HG02798 (cell line): ENCODE measurements around the gene AMBRA1.

Source experiments
- ATAC-seq: cut with Tn5 transposase; IDR thresholded peaks from one replicate; pipeline ENCODE4 v1.9.1; 2021; ENCODE audit warnings: mild to moderate bottlenecking; ENCODE audit not compliant: unreplicated experiment, poor library complexity

The AMBRA1 gene

GRCh38 chr11:46413760-46414465 lies 179.9 kb downstream of the AMBRA1 start:
- no peak for ATAC-seq

- ATAC-seq: no peak
These were observed 183.8 kb downstream of the AMBRA1 start for GRCh38 chr11:46410021-46410420.

DNA sequence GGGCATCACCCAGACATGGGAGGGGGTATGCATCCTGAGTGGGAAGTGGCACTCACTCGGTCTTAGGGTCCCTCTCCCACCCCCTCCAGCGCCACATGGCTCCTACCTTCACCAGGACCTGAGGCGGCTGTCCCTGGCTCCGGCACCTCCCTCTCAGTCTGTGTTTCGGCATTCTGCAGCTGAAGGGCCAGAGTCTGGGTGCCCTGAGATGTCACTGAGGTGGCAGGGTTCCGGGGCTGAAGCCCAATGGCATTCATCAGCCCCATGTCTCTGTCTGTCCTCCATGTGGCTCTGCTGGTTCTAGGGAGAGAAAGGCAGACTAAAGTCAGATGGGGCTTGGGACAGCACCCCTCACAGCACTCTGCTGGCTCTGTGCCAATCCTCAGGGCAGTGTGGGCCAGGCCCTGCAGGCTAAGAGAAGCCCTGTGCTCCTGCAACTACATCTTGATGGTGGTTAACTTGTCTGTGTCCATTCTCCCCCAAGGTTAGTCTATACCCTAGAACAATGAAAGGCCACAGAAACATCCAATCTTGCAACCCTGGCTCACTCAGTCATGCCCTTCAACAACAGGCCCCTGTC lies 185.3 kb downstream of the AMBRA1 start:
- ATAC-seq: no peak

DNA sequence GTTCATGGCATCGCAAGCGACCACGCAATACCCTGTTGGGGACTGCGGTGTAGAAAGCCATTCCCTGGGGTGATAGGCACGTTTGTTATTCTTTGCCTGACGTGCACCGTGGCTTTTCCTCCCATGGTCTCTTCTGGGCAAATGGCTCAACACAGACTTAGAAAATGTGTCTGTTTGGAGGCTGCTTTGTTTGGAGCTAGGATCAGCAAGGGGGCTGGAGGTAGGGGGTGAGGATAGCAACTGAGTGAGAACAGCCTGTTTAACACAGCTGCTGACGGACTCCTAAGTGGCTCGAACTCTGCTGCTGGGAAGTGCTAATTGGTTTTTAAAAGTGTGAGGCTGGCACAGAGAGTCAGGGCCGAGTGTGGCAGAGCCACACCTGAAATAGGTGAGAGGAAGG lies 186.2 kb downstream of the AMBRA1 start:
- ATAC-seq: no peak

DNA sequence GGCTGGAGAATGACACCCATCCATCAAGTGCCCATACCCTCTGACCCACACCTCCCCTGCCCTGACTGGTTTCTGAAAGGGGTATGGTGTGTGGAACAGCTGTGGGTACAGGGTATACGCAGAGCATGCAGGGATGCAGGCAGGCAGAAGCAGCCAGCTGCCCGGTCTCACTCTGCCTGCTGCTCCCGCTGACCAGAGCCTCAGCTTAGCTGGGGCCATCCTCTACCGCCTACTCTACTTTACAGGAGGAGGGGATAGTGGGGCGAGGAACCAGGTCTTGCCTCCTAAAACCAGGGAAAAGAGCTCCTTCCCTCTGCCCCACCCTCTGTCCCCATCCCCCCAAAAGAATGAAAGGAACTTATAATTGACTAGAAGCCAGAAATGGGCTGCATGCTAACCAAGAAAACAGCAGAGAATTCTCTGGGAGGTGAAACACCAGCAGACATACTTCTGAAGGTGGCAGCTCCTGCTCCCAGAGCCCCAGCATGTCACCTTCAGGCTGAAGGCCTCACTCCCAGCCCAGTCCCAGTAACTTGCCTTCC lies 189.3 kb downstream of the AMBRA1 start:
- no peak for ATAC-seq

GRCh38 chr11:46402957-46403902 lies 190.6 kb downstream of the AMBRA1 start:
- ATAC-seq: no peak

GRCh38 chr11:46397526-46397925 lies 196.3 kb downstream of the AMBRA1 start:
- ATAC-seq: no peak

- no peak for ATAC-seq
These were observed 200.1 kb downstream of the AMBRA1 start for GRCh38 chr11:46393759-46394158.

DNA sequence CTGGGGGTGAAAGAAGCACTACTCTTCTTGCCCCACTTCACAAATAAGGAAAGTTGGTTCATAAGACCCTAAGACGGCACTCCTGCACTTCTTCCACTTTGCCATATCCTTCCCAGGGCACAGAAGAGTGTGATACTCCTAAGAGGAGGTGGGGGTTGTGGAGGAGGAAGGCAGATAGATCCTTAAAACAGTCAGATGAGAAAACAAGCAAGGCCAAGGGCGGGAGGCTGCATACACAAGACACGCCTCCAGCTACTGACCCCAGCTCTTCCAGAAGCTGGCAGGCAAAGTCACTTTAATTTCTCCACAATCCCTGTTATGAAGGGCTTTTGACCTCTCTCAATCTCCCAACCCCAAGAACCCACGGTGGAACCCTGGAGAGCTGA lies 200.6 kb downstream of the AMBRA1 start:
- no peak for ATAC-seq

DNA sequence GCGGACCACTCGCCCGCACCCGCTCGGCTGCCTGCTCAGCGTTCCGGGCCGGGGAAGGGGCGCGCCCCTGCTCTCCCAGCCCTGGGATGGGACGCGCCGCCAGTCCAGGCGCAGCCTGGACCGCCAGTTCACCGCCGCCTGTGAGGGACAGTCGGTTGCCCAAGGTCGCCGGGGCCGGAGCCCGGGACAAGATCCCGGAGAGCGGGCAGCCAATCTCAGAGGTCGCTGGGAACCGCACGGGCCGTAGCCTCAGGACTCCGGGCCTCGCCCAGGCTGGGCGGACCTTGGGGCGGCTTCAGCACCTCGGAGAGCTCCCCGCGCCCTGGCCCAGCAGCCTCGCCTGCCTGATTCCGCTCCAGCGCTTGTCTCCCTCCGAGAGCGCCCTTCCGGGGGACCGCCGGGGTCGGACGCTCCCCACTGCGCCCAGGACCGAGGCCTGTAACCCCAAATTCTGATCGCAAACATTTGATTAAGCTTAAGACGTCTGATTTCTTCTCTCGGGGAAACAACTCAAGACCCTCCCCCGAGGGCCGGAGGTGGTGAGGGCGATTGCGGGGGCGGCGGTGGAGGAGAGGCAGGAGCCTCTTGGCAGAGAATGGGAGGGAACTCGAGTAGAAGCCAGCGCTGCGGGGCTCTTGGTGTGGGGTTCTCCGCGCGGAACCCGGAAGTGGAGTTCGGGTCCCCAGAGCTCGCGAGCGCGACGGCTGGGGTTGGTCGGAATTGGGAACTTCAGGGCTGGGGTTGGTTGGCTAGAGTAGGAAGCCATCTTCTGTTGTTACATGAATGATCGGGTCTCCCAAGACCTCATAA lies 201.2 kb downstream of the AMBRA1 start:
- peak; percentile 69 for ATAC-seq

DNA sequence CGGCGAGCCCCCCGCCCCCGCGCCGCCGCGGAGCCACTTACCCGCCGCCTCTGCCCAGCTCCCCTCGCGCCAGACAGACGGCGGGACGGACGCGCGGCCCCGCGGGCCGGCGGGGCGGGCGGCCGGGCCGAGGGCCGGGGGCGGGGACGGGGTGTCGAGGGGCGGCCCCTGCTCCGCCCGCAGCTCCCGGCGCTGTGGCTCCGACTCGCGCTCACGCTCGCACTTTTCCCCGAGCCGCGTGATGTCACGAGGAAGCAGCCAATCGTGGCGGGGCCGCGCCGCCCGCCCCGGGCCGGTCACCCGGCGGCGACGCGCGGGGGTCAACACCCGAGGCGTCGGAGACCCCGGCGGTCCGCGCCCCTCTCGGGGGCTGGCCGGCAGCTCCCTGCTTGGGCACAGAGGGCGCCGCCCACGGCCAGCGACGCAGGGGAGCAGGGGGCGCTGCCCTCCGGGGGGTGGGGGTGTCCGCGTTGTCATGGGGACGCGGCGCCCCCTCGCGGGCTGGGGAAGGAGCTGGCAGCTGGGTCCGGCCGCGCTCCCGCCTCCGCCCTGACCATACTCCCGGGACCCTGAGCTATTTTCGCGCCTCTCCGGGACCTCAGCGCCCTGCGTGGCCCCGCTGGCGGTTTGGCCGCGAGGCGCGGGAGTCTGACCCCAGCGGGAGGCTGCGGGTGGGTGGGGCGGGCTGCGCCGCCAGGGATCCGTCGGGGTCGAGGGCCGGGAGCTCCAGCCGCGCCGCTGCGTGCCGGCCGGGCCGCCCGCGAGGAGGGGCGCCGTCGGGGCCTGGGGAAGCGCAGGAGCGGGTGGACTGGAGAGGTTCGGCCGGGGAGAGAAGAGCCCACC lies 202.0 kb downstream of the AMBRA1 start, which contains the start of gene CHRM4:
Gene CHRM4 (minus strand): TSS at position 199 of the 843 bp plus-strand sequence. CDS start 5,219 bp downstream, outside the sequence.
- ATAC-seq: no peak

GRCh38 chr11:46391186-46391577 lies 202.6 kb downstream of the AMBRA1 start:
- no peak for ATAC-seq

GRCh38 chr11:46390331-46391171 lies 203.3 kb downstream of the AMBRA1 start:
- ATAC-seq: no peak

DNA sequence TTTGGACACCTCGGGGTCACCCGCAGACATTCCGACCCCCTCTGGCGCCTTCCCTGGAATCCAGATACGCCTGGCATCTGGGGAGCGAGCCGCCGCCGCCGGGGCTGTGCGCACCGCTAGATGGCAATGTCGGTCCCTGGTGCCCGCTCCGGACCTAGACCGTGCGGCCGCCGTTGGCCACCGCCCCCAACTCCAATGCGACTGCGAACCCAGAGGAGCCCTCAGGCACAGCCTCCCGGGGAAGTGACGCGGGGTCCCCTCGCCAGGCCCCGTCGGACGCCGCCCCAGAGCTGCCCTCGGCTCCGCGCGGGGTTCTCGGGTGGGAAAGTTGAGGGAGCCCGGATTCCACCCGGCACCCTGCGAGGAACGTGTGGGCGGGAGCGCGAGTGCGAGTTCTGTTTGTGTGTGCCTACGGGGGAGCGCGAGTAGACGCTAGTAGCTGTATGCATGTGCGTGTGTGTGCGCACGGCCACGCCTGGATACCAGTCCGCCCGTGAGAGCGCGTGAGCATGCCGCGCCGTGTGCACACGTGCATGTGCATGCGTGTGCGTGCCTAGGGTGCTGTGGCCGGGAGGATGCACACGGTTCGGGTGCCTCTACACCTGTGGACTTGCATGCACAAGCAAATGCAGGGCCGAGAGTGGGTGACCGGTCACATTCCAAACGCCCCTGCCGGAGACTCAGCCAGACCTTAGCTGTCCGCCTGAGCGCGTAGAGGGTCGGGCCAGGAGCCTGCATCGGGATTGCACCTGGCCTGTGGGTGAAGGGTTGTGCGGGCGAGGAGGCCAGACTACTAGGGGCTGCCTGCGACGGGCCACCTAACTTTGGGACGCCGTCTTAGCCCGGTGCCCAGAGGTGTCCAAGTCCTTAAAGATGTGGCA lies 204.1 kb downstream of the AMBRA1 start:
- peak; percentile 66 for ATAC-seq

DNA sequence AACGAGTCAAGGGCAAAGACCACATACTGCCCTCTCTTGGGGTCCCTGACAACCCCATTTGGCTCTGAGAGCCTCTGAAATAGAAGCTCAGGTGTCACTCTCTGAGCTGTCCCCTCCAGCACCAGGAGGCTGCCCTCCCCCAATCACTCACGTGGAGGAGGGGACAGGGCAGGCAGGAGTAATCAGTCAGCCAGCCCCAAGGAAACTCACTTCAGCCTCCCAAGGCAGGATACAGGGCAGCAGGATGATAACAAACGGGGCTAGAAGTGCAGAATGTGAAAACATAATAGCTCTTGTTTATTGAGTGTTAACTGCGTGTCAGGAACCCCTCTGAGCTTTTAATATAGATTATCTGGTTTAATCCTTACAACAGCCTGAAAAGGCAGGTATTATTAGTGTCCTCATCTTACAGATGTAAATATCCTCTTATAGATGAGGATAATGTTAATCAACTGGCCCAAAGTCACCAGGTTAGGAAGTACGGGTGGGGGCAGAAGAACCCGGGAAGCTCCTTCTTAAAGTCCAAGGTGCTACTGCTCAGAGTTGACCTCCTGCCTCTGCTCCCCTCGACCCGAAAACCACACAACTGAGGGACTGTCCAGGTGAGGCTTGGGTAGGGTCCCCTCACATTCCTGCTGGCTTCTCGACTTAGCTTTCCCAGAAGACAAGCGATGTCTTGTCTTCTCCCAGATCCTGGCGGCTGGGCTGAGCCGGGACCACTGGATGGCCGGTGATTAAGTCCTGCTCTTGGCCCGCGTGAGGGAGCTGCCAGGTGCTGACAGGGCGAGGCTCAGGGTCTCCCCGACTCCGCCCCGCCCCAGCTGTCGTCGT lies 205.0 kb downstream of the AMBRA1 start:
- ATAC-seq: no peak

GRCh38 chr11:46387919-46388618 lies 205.8 kb downstream of the AMBRA1 start:
- no peak for ATAC-seq
